Panc1 (cell line): ENCODE results near the gene NOS1AP. TPM values are rescaled to one million over a fixed set of nuclear protein-coding genes. Genes with fewer than 3 reads are reported as not detected.

Experiments used
- ATAC-seq: fragments of 200-7000 bp; cut with Tn5 transposase; 2 replicates; pipeline ENCODE4 v1.9.1; 2020; ENCODE audit warnings: mild to moderate bottlenecking, moderate library complexity
- BruUV-seq: library from RNA; stranded (reverse); fragments of 400-500 nt; replicated peaks from 2 replicates; lab custom pipeline; 2021; lab: Mats Ljungman, UMichigan
- CTCF ChIA-PET: fragments of 300-600 bp; sonication (Branson Sonifier 250); formaldehyde crosslinking; loops from one replicate; lab custom pipeline; 2022; ENCODE audit warnings: antibody characterized with exemption; lab: Charles Lee
- POLR2A ChIA-PET: fragments of 300-600 bp; sonication (Branson Sonifier 250); formaldehyde crosslinking; loops from one replicate; lab custom pipeline; 2022; ENCODE audit warnings: antibody characterized with exemption; lab: Charles Lee
- DNase-seq: peaks from one replicate; pipeline ENCODE4 v3.0.0-alpha.2; 2010; ENCODE audit warnings: low read depth, low spot score
- H3K27ac ChIP-seq: 2 replicates; pipeline ENCODE4 v1.5.1; 2011; ENCODE audit warnings: mild to moderate bottlenecking, low read length, inconsistent platforms
- H3K27me3 ChIP-seq: fragments of 200-500 bp; sonication (Bioruptor generic); 2 replicates; pipeline ENCODE4 v1.6.0; 2014; ENCODE audit warnings: low read length, inconsistent platforms; ENCODE audit not compliant: control insufficient read depth, insufficient read depth
- H3K36me3 ChIP-seq: fragments of 200-500 bp; sonication (Bioruptor generic); 2 replicates; pipeline ENCODE4 v1.5.1; 2014; ENCODE audit warnings: inconsistent platforms, mild to moderate bottlenecking, low read length, moderate library complexity; ENCODE audit not compliant: control insufficient read depth, insufficient read depth
- H3K4me1 ChIP-seq: 2 replicates; pipeline ENCODE4 v1.5.1; 2011; ENCODE audit warnings: inconsistent platforms, mild to moderate bottlenecking, low read length, moderate library complexity; ENCODE audit not compliant: control insufficient read depth, insufficient read depth
- H3K4me3 ChIP-seq, 2 experiments: 2 replicates each; pipeline ENCODE4 v1.5.1; 2011 to 2012; ENCODE audit warnings: low read depth in 2 of 2, low read length in 2 of 2, mild to moderate bottlenecking in 2 of 2, inconsistent platforms in 1 of 2, moderate library complexity in 1 of 2
- H3K9me3 ChIP-seq: fragments of 200-500 bp; sonication (Bioruptor generic); 2 replicates; pipeline ENCODE4 v1.5.1; 2014; ENCODE audit warnings: low read depth, mild to moderate bottlenecking, inconsistent platforms, low read length, moderate library complexity; ENCODE audit not compliant: control insufficient read depth, insufficient read depth
- CTCF ChIP-seq: fragments of 450-650 bp; IDR thresholded peaks from 2 replicates; pipeline ENCODE4 v1.5.1; 2017; ENCODE audit warnings: mild to moderate bottlenecking
- POLR2AphosphoS5 ChIP-seq: IDR thresholded peaks from 2 replicates; pipeline ENCODE4 v1.6.1; 2012; ENCODE audit warnings: mild to moderate bottlenecking, low read depth, low read length, moderate library complexity
- SIN3A ChIP-seq: IDR thresholded peaks from 2 replicates; pipeline ENCODE4 v1.6.1; 2012; ENCODE audit warnings: low read depth, mild to moderate bottlenecking, low read length, moderate library complexity, borderline replicate concordance; ENCODE audit not compliant: insufficient read depth
- TCF7L2 ChIP-seq: IDR thresholded peaks from 2 replicates; pipeline ENCODE4 v1.6.1; 2011; ENCODE audit warnings: mild to moderate bottlenecking, low read depth, low read length, inconsistent platforms
- in situ Hi-C: cut with HindIII; loops from 2 replicates; pipeline ENCODE4 v1.10.0; 2016; ENCODE audit warnings: low sequenced_read_pairs, low pct_unique_long_range_greater_than_20kb
- intact Hi-C: fragments of 100-400 bp; cut with micrococcal nuclease; formaldehyde crosslinking; loops from one replicate; pipeline ENCODE4 v1.10.0; 2022; ENCODE audit not compliant: unreplicated experiment
- total RNA-seq: library from RNA; stranded (reverse); gene quantifications from one replicate; pipeline ENCODE4 v1.2.1, GENCODE V29; 2021; ENCODE audit not compliant: unreplicated experiment
- TF ChIP-seq, protein P1 (sequence below), 2 experiments: IDR thresholded peaks; 2 replicates each; pipeline ENCODE4 v1.6.1; 2011 to 2012; ENCODE audit warnings: low read depth in 2 of 2, control low read depth in 1 of 2, low read length in 1 of 2, mild to moderate bottlenecking in 1 of 2, moderate library complexity in 1 of 2; ENCODE audit not compliant: insufficient read depth in 1 of 2

NOS1AP gene
- total RNA-seq, 1 experiment from 2014 or later: 27.9 TPM

- TF ChIP-seq TCF7L2 (no peak), SIN3A (no peak), POLR2AphosphoS5 (no peak)
- TF ChIP-seq, protein P1, sequence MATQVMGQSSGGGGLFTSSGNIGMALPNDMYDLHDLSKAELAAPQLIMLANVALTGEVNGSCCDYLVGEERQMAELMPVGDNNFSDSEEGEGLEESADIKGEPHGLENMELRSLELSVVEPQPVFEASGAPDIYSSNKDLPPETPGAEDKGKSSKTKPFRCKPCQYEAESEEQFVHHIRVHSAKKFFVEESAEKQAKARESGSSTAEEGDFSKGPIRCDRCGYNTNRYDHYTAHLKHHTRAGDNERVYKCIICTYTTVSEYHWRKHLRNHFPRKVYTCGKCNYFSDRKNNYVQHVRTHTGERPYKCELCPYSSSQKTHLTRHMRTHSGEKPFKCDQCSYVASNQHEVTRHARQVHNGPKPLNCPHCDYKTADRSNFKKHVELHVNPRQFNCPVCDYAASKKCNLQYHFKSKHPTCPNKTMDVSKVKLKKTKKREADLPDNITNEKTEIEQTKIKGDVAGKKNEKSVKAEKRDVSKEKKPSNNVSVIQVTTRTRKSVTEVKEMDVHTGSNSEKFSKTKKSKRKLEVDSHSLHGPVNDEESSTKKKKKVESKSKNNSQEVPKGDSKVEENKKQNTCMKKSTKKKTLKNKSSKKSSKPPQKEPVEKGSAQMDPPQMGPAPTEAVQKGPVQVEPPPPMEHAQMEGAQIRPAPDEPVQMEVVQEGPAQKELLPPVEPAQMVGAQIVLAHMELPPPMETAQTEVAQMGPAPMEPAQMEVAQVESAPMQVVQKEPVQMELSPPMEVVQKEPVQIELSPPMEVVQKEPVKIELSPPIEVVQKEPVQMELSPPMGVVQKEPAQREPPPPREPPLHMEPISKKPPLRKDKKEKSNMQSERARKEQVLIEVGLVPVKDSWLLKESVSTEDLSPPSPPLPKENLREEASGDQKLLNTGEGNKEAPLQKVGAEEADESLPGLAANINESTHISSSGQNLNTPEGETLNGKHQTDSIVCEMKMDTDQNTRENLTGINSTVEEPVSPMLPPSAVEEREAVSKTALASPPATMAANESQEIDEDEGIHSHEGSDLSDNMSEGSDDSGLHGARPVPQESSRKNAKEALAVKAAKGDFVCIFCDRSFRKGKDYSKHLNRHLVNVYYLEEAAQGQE (IDR thresholded peaks at IDR 0.05; ENCODE audit: insufficient read depth in 1 of 2, low read depth in 2 of 2, low read length in 1 of 2): no peak
- Histone ChIP-seq H3K4me1 (no peaks in the 10 kb centered on the region; the same call in 1 of the 2 replicates), H3K4me3 (no peak overlapping the region), H3K36me3 (no peaks in the 10 kb centered on the region), H3K9me3 (no peaks in the 10 kb centered on the region), H3K27me3 (no peaks in the 10 kb centered on the region), H3K27ac (no peak overlapping the region)
- ATAC-seq: no peak
- POLR2A ChIA-PET: no interaction called here
- intact Hi-C loops: no loop called here
- BruUV-seq: no TSS peak
- CTCF ChIA-PET: no interaction called here
- DNase-seq: no peak
- in situ Hi-C loops: no loop called here
Observed at GRCh38 chr1:162333991-162334390, 264.5 kb downstream of the NOS1AP start.

DNA sequence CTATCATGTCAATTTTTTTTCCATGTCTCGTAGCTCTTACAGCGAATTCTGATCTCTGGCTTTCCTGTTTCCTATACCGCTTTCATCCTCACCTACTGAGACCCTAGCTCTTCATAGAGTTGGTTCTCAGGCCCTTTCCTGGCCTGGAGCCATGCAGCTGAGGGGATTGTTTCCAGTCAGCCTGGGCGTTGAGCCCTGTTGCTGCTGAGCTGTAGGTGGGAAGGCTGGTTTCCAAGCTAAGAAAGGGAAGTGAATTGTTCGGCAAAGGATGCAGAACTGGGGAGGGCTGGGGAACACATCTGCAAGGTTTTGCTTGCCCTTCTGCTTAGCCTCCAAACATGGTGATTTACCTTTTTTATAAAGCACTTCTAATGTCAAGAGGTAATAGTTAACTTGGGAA lies 265.6 kb downstream of the NOS1AP start:
- intact Hi-C loops: no loop called here
- Histone ChIP-seq H3K9me3 (no peaks in the 10 kb centered on the region), H3K4me1 (no peaks in the 10 kb centered on the region; the same call in 1 of the 2 replicates), H3K36me3 (no peaks in the 10 kb centered on the region), H3K4me3 (no peak overlapping the region), H3K27me3 (no peaks in the 10 kb centered on the region), H3K27ac (no peak overlapping the region)
- no peak for DNase-seq
- BruUV-seq: no TSS peak
- CTCF ChIA-PET: no interaction called here
- in situ Hi-C loops: no loop called here
- TF ChIP-seq POLR2AphosphoS5 (no peak), SIN3A (no peak), CTCF (no peak), TCF7L2 (no peak)
- TF ChIP-seq, protein P1 (IDR thresholded peaks at IDR 0.05; ENCODE audit: insufficient read depth in 1 of 2, low read depth in 2 of 2, low read length in 1 of 2): no peak
- POLR2A ChIA-PET: no interaction called here
- no peak for ATAC-seq
